Left lung (tissue), 14 donors: ENCODE results near the gene FN1. TPM values are rescaled to one million over a fixed set of nuclear protein-coding genes. Genes with fewer than 3 reads are reported as not detected.

Source experiments
- ATAC-seq: fragments of 200-7000 bp; cut with Tn5 transposase; one replicate; pipeline ENCODE4 v1.9.1; 2020; ENCODE audit warnings: moderate library complexity
- DNase-seq, 4 donors: peaks; one replicate each; pipeline ENCODE4 v3.0.0-alpha.2; 2013 to 2020
- H3K27ac ChIP-seq, 2 donors: fragments of 200-600 bp; sonication (generic) in 1 of 2; one replicate each; pipeline versions ENCODE4 v1.5.0 to v1.8.0; 2020 to 2021
- H3K27me3 ChIP-seq, 2 donors: fragments of 200-600 bp; sonication (generic) in 1 of 2; one replicate each; pipeline versions ENCODE4 v1.5.0 to v1.8.0; 2020 to 2021
- H3K36me3 ChIP-seq, 2 donors: fragments of 200-600 bp; sonication (generic) in 1 of 2; one replicate each; pipeline versions ENCODE4 v1.5.0 to v1.8.0; 2020 to 2021
- H3K4me1 ChIP-seq, 2 donors: fragments of 200-600 bp; one replicate each; pipeline ENCODE4 v1.8.0; 2021
- H3K4me3 ChIP-seq, 2 donors: fragments of 200-600 bp; sonication (generic) in 1 of 2; one replicate each; pipeline versions ENCODE4 v1.5.0 to v1.8.0; 2020 to 2021; ENCODE audit warnings: mild to moderate bottlenecking in 1 of 2
- H3K9me3 ChIP-seq, 2 donors: fragments of 200-600 bp; sonication (generic) in 1 of 2; one replicate each; pipeline versions ENCODE4 v1.5.0 to v1.8.0; 2020 to 2021
- intact Hi-C, 2 donors: fragments of 100-400 bp; cut with DNase I; formaldehyde crosslinking; loops; one replicate each; pipeline versions ENCODE4 v1.11.2 to v1.14.2; 2022
- long read RNA-seq, 12 donors: library from polyadenylated mRNA in 2 of 12; unstranded in 2 of 12; transcript quantifications; one replicate each; pipeline ENCODE4 v2.0.0 and lab custom pipeline, GENCODE V29; 2019 to 2026
- polyA plus RNA-seq, 6 donors: library from polyadenylated mRNA; unstranded; fragments of 120-200 nt; gene quantifications; one replicate each; pipeline ENCODE4 v1.2.1, GENCODE V29; 2013; ENCODE audit not compliant: insufficient read length in 6 of 6
- total RNA-seq, 2 donors: library from RNA; stranded (reverse); fragmentation: NEBNext Ultra II Directional; extraction: Animal tissue kit (Norgen Biotek cat#: 25700); gene quantifications; one replicate each; pipeline ENCODE4 v1.2.1, GENCODE V29; 2021
- TF ChIP-seq, protein P1 (sequence below), 2 donors: fragments of 200-600 bp; sonication (generic) in 1 of 2; IDR thresholded peaks; one replicate each; pipeline versions ENCODE4 v1.5.0 to v1.8.0; 2021; ENCODE audit warnings: antibody characterized with exemption in 2 of 2
- donor health status: DM: no; HTN: yes; CAD: no.
- donor health status: DM: no; HTN: no; CAD: no.

Gene FN1
- 1,000 to 10,000 TPM; 1,862 to 3,073 TPM for total RNA-seq
- 1,000 to 10,000 TPM; 1,663 to 2,185 (median 1,786) TPM for polyA plus RNA-seq
- long read RNA-seq, donor 1, full-length matches to known transcripts: 140 of 1,315 reads
- long read RNA-seq, donor 1, partial matches to known transcripts: 1,175 of 1,315 reads
- long read RNA-seq, donor 1, other reads (novel, unspliced or antisense): 0 of 1,315 reads
- long read RNA-seq, donor 2, full-length matches to known transcripts: 120 of 1,536 reads
- long read RNA-seq, donor 2, partial matches to known transcripts: 1,416 of 1,536 reads
- long read RNA-seq, donor 2, other reads (novel, unspliced or antisense): 0 of 1,536 reads
- long read RNA-seq, donor 3, full-length matches to known transcripts: 69 of 355 reads
- long read RNA-seq, donor 3, partial matches to known transcripts: 273 of 355 reads
- long read RNA-seq, donor 3, other reads (novel, unspliced or antisense): 13 of 355 reads
- long read RNA-seq, donor 4, transcript FN1-227 (2 exons, 2,433 nt): major isoform, 8 of 84 reads
- long read RNA-seq, donor 4, partial matches to known transcripts: 62 of 84 reads
- long read RNA-seq, donor 4, other reads (novel, unspliced or antisense): 9 of 84 reads
- long read RNA-seq, donor 5, full-length matches to known transcripts: 63 of 510 reads
- long read RNA-seq, donor 5, partial matches to known transcripts: 447 of 510 reads
- long read RNA-seq, donor 5, other reads (novel, unspliced or antisense): 0 of 510 reads
- long read RNA-seq, donor 6, full-length matches to known transcripts: 75 of 371 reads
- long read RNA-seq, donor 6, partial matches to known transcripts: 296 of 371 reads
- long read RNA-seq, donor 6, other reads (novel, unspliced or antisense): 0 of 371 reads
- long read RNA-seq, donor 7, full-length matches to known transcripts: 23 of 87 reads
- long read RNA-seq, donor 7, partial matches to known transcripts: 64 of 87 reads
- long read RNA-seq, donor 7, other reads (novel, unspliced or antisense): 0 of 87 reads
- long read RNA-seq, donor 8, full-length matches to known transcripts: 67 of 604 reads
- long read RNA-seq, donor 8, partial matches to known transcripts: 537 of 604 reads
- long read RNA-seq, donor 8, other reads (novel, unspliced or antisense): 0 of 604 reads
- long read RNA-seq, donor 9, partial matches to known transcripts: 0 of 1 reads
- long read RNA-seq, donor 9, other reads (novel, unspliced or antisense): 0 of 1 reads
- long read RNA-seq, donor 10, partial matches to known transcripts: 31 of 38 reads
- long read RNA-seq, donor 10, other reads (novel, unspliced or antisense): 2 of 38 reads
- long read RNA-seq, donor 11, full-length matches to known transcripts: 19 of 51 reads
- long read RNA-seq, donor 11, partial matches to known transcripts: 32 of 51 reads
- long read RNA-seq, donor 11, other reads (novel, unspliced or antisense): 0 of 51 reads
- long read RNA-seq, donor 12, full-length matches to known transcripts: 62 of 388 reads
- long read RNA-seq, donor 12, partial matches to known transcripts: 326 of 388 reads
- long read RNA-seq, donor 12, other reads (novel, unspliced or antisense): 0 of 388 reads

DNA sequence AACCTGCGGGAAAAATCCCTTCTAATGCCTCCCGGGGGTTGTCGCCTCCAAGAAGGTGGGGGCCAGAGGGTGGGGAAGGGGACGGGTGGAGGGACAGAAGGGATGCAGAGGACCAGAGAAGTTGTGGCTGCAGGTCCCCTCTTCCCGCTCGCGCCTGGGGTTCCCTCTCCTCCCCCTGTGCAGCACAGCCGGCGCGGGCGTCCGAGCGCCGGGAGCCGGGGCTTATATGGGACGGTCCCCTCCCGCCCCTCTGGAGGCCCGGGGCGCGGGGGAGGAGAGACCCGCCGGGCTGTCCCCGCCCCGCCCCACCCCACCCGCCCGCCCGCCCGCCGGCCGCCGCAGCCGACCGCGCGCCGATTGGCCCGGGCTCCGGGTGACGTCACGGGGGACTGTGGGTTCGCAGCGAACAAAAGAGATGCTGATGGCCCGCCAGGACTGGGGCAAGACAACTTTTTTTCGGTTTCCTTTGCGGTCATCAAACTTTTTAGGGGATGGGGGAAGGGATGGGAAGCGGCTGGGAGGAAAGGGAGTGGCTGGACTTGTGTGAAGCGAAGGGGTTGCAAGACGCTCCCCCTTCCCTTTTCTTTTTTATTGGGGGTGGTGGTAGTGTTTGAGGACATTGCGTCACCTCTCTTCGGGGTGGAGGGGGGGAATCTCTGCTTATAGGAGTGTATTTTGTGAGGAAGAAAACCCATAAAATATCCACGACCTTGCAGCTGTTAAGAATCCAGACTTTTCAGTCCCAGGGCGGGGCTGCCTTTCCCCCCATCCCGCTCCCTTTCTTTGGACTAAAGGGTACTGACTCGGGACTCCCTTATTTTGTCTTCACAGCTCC, at the start of gene FN1:
Gene FN1, minus strand, starts transcription at position 199 of the 835 bp plus-strand sequence. CDS start 266 bp downstream, outside the sequence.
- Histone ChIP-seq H3K9me3 (no peaks in the 10 kb centered on the region), H3K27me3 (peaks cover 0 to 78% of the 10 kb centered on the region in 2 donors), H3K4me3 (peak within 1 kb of the TSS; percentile 50 to 52), H3K27ac (peak within 1 kb of the TSS; percentile 80 to 90), H3K36me3 (no peaks in the 10 kb centered on the region), H3K4me1 (peaks cover under 1 to 11% of the 10 kb centered on the region in 2 donors)
- DNase-seq (peak; percentile 92 to 98 (median 94)), ATAC-seq (peak; percentile 89)
- TF ChIP-seq, protein P1, sequence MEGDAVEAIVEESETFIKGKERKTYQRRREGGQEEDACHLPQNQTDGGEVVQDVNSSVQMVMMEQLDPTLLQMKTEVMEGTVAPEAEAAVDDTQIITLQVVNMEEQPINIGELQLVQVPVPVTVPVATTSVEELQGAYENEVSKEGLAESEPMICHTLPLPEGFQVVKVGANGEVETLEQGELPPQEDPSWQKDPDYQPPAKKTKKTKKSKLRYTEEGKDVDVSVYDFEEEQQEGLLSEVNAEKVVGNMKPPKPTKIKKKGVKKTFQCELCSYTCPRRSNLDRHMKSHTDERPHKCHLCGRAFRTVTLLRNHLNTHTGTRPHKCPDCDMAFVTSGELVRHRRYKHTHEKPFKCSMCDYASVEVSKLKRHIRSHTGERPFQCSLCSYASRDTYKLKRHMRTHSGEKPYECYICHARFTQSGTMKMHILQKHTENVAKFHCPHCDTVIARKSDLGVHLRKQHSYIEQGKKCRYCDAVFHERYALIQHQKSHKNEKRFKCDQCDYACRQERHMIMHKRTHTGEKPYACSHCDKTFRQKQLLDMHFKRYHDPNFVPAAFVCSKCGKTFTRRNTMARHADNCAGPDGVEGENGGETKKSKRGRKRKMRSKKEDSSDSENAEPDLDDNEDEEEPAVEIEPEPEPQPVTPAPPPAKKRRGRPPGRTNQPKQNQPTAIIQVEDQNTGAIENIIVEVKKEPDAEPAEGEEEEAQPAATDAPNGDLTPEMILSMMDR (IDR thresholded peaks at IDR 0.05): no peak
- intact Hi-C loops: no loop called here

DNA sequence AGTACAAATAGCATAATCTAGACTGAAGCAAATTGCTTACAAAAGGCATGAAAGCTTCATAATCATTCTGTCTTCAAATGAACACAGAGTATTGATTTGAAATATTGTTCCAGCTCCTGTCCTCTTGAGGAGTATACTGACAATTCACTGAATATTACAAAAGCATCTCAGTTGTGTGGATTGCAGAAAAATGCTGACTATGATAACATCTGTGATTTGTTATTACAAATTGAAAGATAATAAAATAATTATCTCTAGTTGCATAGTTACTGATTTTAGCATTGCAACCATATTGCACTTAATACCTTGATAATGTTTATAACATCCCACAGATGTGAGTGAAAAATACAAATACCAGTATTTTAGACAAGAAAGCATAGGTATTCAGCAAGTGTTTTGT, 49.2 kb upstream of the FN1 start:
- Histone ChIP-seq H3K4me1 (no peaks in the 10 kb centered on the region), H3K36me3 (no peaks in the 10 kb centered on the region), H3K9me3 (no peaks in the 10 kb centered on the region), H3K4me3 (no peak overlapping the region), H3K27me3 (no peaks in the 10 kb centered on the region), H3K27ac (no peak overlapping the region)
- intact Hi-C loops: no loop called here
- ATAC-seq: no peak
- TF ChIP-seq, protein P1 (IDR thresholded peaks at IDR 0.05): no peak
- DNase-seq: no peak

DNA sequence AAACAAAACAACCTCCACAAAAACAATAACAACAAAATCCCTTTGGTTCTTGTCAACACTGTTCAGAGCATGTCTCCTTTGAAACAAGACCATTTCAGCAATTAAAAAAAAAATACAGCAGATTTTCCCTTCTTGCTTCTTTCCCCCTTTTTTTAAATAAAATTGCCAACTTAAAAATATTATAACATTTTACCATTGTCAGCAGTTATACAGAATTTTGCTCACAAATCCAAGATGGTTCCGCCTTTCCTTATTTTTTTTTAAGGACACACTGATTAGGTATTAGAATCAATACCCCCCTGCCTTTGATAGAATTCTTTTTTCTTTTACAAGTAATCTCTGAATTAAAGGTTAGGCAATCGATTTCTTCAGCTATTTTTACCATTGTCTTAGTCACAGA, 48.7 kb upstream of the FN1 start:
- Histone ChIP-seq H3K36me3 (no peaks in the 10 kb centered on the region), H3K4me3 (no peak overlapping the region), H3K27ac (no peak overlapping the region), H3K27me3 (no peaks in the 10 kb centered on the region), H3K9me3 (no peaks in the 10 kb centered on the region), H3K4me1 (no peaks in the 10 kb centered on the region)
- no peak for ATAC-seq
- DNase-seq: no peak
- intact Hi-C loops: no loop called here
- TF ChIP-seq, protein P1 (IDR thresholded peaks at IDR 0.05): no peak

DNA sequence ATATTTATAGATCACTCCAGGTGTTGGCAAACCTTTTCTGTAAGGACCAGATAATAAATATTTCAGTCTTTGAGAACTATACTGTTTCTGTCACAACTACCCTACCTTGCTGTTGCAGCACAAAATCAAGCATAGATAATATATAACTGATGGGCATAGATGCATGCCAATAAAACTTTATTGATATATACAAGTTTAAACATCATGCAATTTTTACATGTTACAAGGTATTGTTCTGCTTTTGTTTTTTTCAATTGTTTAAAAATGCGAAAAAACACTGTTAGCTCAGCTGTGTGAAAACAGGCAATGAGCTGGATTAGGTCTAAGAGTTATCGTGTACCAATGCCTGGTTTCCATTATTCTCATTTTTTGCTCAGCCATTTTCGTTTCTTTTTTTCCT, 47.6 kb upstream of the FN1 start:
- H3K36me3 ChIP-seq: no peaks in the 10 kb centered on the region
- H3K9me3 ChIP-seq: no peaks in the 10 kb centered on the region
- TF ChIP-seq, protein P1 (IDR thresholded peaks at IDR 0.05): no peak
- DNase-seq (no peak), ATAC-seq (no peak)
- intact Hi-C loops: no loop called here
- H3K4me3 ChIP-seq: no peak overlapping the region
- no peak overlapping the region for H3K27ac ChIP-seq
- H3K27me3 ChIP-seq: no peaks in the 10 kb centered on the region
- no peaks in the 10 kb centered on the region for H3K4me1 ChIP-seq
